Tibial nerve (tissue), 4 donors: ENCODE results near the gene TRABD2B. TPM values are rescaled to one million over a fixed set of nuclear protein-coding genes. Genes with fewer than 3 reads are reported as not detected.

Experiments used
- DNase-seq, 2 donors: peaks; one replicate each; pipeline ENCODE4 v3.0.0-alpha.2; 2019; ENCODE audit warnings: low spot score in 2 of 2
- H3K27ac ChIP-seq, 4 donors: fragments of 200-600 bp; sonication (generic) in 3 of 4; one replicate each; pipeline ENCODE4 v1.5.1; 2017 to 2019; ENCODE audit warnings: mild to moderate bottlenecking in 1 of 4
- H3K27me3 ChIP-seq, 2 donors: fragments of 200-600 bp; sonication (generic) in 1 of 2; one replicate each; pipeline versions ENCODE4 v1.5.1 to v1.6.0; 2017 to 2019
- H3K36me3 ChIP-seq, 3 donors: fragments of 200-600 bp; sonication (generic); one replicate each; pipeline ENCODE4 v1.5.1; 2018 to 2019
- H3K4me1 ChIP-seq, 4 donors: fragments of 200-600 bp; sonication (generic) in 3 of 4; one replicate each; pipeline ENCODE4 v1.5.1; 2017 to 2019
- H3K4me3 ChIP-seq, 4 donors: fragments of 200-600 bp; sonication (generic) in 3 of 4; one replicate each; pipeline ENCODE4 v1.5.1; 2017 to 2019; ENCODE audit warnings: mild to moderate bottlenecking in 1 of 4, moderate library complexity in 1 of 4
- H3K9me3 ChIP-seq, 4 donors: fragments of 200-600 bp; sonication (generic) in 3 of 4; one replicate each; pipeline ENCODE4 v1.5.1; 2017 to 2019
- EP300 ChIP-seq, 2 donors: sonication (generic); formaldehyde crosslinking; IDR thresholded peaks; one replicate each; pipeline ENCODE4 v1.6.1; 2017; ENCODE audit warnings: antibody characterized with exemption in 2 of 2, mild to moderate bottlenecking in 1 of 2
- POLR2A ChIP-seq, 2 donors: fragments of 450-650 bp; IDR thresholded peaks; one replicate each; pipeline ENCODE4 v1.6.1; 2017; ENCODE audit warnings: antibody characterized with exemption in 2 of 2, mild to moderate bottlenecking in 2 of 2, moderate library complexity in 2 of 2
- WGBS, 2 donors: methylation state at CpG; one replicate each; pipeline ENCODE4 v1.1.5; 2018; 5-methylcytosine and 5-hydroxymethylcytosine counted together
- total RNA-seq, 4 donors: library from RNA; depleted of rRNA; stranded (reverse); fragments of >200 nt; gene quantifications; one replicate each; pipeline ENCODE4 v1.1.0, GENCODE V29; 2016
- TF ChIP-seq, protein P1 (sequence below), 5 experiments: fragments of 200-600 bp in 3 of 5; fragments of 450-650 bp in 2 of 5; sonication (generic) in 3 of 5; IDR thresholded peaks; one replicate each; pipeline ENCODE4 v1.5.1; 2016 to 2019; ENCODE audit warnings: antibody characterized with exemption in 5 of 5, mild to moderate bottlenecking in 3 of 5, moderate library complexity in 2 of 5

Gene TRABD2B
- total RNA-seq, 4 donors from 2014 or later = 1.3 to 4.1 (median 2.3) TPM

DNA sequence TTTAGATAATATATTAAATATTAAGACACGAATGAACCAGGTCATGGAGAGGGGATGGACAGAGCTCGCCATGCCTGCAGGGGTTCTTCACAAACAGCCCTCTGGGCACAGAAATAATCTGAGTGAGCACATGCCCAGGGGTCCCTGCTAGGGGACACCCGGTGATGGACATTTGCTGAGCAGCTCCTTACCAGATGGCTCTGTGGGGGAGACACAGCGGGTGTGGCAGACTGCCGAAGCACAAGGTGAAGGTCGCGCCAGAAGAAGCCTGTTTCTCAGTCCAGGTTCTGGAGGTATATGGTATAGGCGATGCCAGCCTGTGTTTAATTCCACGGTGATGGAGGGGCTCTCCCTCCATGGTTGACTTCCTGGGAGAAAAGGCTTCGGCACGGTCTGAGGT is 9.6 kb downstream of the TRABD2B start:
- peak overlapping the region in 3 of 4 donors; percentile 18 to 69 (median 40) for H3K27ac ChIP-seq
- no peaks in the 10 kb centered on the region for H3K36me3 ChIP-seq
- H3K4me1 ChIP-seq = peaks cover 0 to 57% (median 2%) of the 10 kb centered on the region in 4 donors
- DNase-seq = no peak
- WGBS, 2 donors = 91 to 93% methylated on average over 11 of the region's 11 CpGs
- H3K9me3 ChIP-seq = no peaks in the 10 kb centered on the region
- H3K4me3 ChIP-seq = no peak overlapping the region
- no peaks in the 10 kb centered on the region for H3K27me3 ChIP-seq
- TF ChIP-seq, protein P1, sequence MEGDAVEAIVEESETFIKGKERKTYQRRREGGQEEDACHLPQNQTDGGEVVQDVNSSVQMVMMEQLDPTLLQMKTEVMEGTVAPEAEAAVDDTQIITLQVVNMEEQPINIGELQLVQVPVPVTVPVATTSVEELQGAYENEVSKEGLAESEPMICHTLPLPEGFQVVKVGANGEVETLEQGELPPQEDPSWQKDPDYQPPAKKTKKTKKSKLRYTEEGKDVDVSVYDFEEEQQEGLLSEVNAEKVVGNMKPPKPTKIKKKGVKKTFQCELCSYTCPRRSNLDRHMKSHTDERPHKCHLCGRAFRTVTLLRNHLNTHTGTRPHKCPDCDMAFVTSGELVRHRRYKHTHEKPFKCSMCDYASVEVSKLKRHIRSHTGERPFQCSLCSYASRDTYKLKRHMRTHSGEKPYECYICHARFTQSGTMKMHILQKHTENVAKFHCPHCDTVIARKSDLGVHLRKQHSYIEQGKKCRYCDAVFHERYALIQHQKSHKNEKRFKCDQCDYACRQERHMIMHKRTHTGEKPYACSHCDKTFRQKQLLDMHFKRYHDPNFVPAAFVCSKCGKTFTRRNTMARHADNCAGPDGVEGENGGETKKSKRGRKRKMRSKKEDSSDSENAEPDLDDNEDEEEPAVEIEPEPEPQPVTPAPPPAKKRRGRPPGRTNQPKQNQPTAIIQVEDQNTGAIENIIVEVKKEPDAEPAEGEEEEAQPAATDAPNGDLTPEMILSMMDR (IDR thresholded peaks at IDR 0.05) = no peak

DNA sequence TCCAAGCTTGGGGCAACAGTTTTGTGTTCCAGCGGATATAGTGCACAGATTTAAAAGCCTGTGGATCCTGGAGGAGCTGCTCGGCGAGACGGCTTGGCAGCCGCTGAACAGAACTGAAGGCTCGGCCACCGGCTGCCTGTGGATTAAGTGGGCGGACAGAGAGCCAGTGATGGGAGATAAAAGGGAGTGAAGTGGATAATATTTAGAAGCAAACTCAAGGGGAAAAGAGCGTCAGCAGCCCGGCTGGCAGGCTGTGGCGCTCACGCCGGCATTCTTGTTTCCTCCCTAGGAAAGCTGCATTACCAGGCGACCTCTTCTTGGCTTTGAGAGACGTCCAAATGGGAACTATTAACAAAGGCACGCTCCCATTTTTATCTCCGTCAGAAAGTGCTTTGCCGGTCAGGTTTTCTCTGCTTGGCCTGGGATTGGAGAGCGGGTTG is 10.4 kb downstream of the TRABD2B start:
- Histone ChIP-seq H3K4me1 (peaks cover 0 to 49% (median 0%) of the 10 kb centered on the region in 4 donors), H3K27ac (peak overlapping the region in 3 of 4 donors; percentile 40 to 69 (median 65)), H3K9me3 (no peaks in the 10 kb centered on the region), H3K4me3 (peak overlapping the region in 1 of 4 donors; percentile 27), H3K36me3 (no peaks in the 10 kb centered on the region), H3K27me3 (no peaks in the 10 kb centered on the region)
- WGBS, 2 donors = 24 to 32% methylated on average over 19 of the region's 19 CpGs
- TF ChIP-seq, protein P1 (IDR thresholded peaks at IDR 0.05) = no peak
- no peak for TF ChIP-seq EP300 (IDR thresholded peaks at IDR 0.05)
- TF ChIP-seq POLR2A (IDR thresholded peaks at IDR 0.05) = no peak
- no peak for DNase-seq

DNA sequence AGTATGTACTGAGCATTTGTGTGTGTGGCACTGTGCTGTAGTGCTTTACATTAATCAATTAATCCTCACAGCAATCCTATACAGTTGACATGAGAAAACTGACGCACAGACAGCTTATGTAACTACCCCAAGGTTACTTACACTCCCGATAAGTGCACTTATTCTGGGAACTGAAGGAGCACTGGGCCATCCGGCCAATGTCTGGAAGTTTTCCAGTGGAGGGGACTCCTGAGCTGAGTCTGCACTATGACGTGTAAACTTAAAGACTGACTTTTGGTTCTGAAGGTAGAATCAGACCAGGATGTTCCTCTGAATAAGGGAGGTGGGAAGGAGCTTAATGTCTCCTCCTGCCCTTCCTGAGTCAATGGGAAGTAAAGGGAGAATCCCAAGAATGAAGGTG is 12.2 kb downstream of the TRABD2B start:
- peaks cover 0 to 41% (median 0%) of the 10 kb centered on the region in 4 donors for H3K4me1 ChIP-seq
- TF ChIP-seq EP300 (IDR thresholded peaks at IDR 0.05) (no peak), POLR2A (IDR thresholded peaks at IDR 0.05) (no peak)
- TF ChIP-seq, protein P1 (IDR thresholded peaks at IDR 0.05) = no peak
- WGBS, 2 donors = 83 to 85% methylated on average over 4 of the region's 4 CpGs
- H3K4me3 ChIP-seq = no peak overlapping the region
- H3K27ac ChIP-seq = no peak overlapping the region
- no peaks in the 10 kb centered on the region for H3K27me3 ChIP-seq
- H3K36me3 ChIP-seq = no peaks in the 10 kb centered on the region
- H3K9me3 ChIP-seq = no peaks in the 10 kb centered on the region
- no peak for DNase-seq

DNA sequence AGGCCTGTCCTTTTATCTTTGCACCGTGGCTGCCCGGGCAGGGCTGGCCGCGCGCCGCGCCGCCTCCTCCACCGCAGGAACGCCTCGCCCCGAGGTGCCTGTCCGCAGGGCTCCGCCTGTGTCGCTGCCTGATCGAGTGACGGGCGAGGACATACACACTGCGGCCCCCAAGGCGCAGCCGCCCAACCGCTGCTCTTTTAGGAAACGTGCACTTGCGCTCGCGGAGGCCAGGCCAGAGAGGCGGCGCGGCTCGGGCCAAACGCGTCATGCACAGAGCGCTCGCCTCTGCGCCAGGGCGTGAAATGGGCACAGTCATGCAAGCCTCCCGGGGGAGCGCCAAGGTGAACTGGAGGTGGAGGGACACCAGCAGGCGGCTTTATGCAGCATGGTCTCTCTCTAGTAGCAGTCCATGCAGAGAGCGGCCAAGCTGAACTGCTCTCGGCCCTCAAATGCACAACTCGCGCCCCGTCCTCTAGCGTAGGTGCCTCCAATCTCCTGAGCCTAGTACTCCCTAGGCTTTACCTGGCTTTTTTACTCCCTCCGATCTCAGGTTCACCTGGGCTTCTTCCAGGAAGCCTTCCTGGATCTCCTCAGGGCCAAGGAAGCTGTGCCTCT is 12.9 kb downstream of the TRABD2B start:
- H3K4me3 ChIP-seq = no peak overlapping the region
- no peak for DNase-seq
- H3K9me3 ChIP-seq = no peaks in the 10 kb centered on the region
- TF ChIP-seq, protein P1 (IDR thresholded peaks at IDR 0.05) = no peak
- TF ChIP-seq EP300 (IDR thresholded peaks at IDR 0.05) = no peak
- no peak overlapping the region for H3K27ac ChIP-seq
- H3K36me3 ChIP-seq = no peaks in the 10 kb centered on the region
- peaks cover 0 to 41% (median 0%) of the 10 kb centered on the region in 4 donors for H3K4me1 ChIP-seq
- H3K27me3 ChIP-seq = no peaks in the 10 kb centered on the region
- 64 to 70% methylated on average over 44 to 45 of the region's 46 CpGs for whole genome bisulfite sequencing, 2 donors

DNA sequence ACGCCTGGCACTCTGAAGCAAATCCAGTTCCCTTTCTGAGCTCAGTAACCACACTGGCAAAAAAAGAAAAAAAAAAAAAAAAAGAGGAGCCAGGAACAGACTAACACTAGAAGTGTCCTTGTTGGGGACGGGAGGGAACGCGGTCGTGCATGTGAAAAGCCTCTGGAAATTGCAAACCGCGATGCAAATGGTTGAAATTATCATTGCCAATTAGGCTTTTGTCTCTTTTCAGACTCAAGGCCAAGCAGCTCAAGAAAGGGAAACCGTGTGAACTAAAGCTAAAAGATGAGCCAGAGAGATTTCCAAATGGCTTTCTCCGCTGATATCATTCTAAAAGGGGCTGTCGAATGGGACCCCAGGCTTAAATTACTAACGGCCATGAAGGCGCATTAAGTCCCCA is 13.5 kb downstream of the TRABD2B start:
- peaks cover 0 to 42% (median 0%) of the 10 kb centered on the region in 4 donors for H3K4me1 ChIP-seq
- WGBS, 2 donors = 64 to 72% methylated on average over 12 of the region's 12 CpGs
- H3K27ac ChIP-seq = no peak overlapping the region
- DNase-seq = no peak
- H3K36me3 ChIP-seq = no peaks in the 10 kb centered on the region
- TF ChIP-seq, protein P1 (IDR thresholded peaks at IDR 0.05) = no peak
- no peak for TF ChIP-seq POLR2A (IDR thresholded peaks at IDR 0.05)
- no peak for TF ChIP-seq EP300 (IDR thresholded peaks at IDR 0.05)
- H3K27me3 ChIP-seq = no peaks in the 10 kb centered on the region
- H3K9me3 ChIP-seq = no peaks in the 10 kb centered on the region
- H3K4me3 ChIP-seq = no peak overlapping the region
